GM12865 (cell line): ENCODE data around the gene TBX22.
"Not testable (repeated sequence)": the region's sequence is repeated elsewhere in the genome, so short reads cannot be mapped to it uniquely, and the experiment has no call there.

Source experiments
- DNase-seq: peaks from one replicate; pipeline ENCODE4 v3.0.0; 2010; ENCODE audit warnings: low read depth
- H3K4me3 ChIP-seq: 2 replicates; pipeline ENCODE4 v1.5.1; 2011; ENCODE audit warnings: mild to moderate bottlenecking, low read depth, low read length, control low read depth
- TF ChIP-seq, protein P1 (sequence below): IDR thresholded peaks from 2 replicates; pipeline ENCODE4 v1.5.1; 2011; ENCODE audit warnings: low read length, control low read depth, low read depth, inconsistent platforms; ENCODE audit not compliant: insufficient read depth; ENCODE audit errors: missing control alignments

Gene TBX22

DNA sequence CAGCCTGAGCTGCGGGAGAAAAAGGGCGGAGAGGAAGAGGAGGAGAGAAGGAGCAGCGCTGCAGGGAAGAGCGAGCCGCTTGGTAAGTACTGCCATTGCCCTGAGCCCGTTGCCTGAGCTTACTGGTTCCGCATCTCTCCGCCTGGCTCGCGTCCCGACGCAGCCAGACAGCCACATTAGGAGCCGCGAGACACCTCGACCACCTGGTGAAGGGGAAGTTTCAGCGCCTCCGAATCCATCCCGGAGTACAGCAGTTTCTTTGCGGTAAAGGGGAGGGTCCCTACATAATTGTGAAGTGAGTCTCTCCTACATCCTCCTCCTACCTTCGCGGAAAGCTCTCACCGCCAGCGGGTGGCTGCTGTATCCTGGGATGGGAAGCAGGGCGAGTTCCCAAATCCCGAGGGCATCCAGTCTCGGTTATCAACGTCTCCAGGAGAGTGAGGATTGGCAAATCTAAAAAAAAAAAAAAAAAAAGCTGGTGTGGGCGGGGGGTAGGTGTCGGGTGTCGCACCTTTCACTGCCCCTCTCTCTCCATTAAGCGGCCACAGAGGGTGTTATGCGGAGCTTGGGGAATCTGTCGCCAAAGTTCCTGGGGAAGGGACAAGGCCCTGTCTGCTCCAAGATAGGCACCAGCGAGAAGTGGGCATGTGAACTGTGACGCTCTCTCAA lies 7.9 kb downstream of the TBX22 start:
- no peak overlapping the region for H3K4me3 ChIP-seq
- TF ChIP-seq, protein P1, sequence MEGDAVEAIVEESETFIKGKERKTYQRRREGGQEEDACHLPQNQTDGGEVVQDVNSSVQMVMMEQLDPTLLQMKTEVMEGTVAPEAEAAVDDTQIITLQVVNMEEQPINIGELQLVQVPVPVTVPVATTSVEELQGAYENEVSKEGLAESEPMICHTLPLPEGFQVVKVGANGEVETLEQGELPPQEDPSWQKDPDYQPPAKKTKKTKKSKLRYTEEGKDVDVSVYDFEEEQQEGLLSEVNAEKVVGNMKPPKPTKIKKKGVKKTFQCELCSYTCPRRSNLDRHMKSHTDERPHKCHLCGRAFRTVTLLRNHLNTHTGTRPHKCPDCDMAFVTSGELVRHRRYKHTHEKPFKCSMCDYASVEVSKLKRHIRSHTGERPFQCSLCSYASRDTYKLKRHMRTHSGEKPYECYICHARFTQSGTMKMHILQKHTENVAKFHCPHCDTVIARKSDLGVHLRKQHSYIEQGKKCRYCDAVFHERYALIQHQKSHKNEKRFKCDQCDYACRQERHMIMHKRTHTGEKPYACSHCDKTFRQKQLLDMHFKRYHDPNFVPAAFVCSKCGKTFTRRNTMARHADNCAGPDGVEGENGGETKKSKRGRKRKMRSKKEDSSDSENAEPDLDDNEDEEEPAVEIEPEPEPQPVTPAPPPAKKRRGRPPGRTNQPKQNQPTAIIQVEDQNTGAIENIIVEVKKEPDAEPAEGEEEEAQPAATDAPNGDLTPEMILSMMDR = no peak
- no peak for DNase-seq

DNA sequence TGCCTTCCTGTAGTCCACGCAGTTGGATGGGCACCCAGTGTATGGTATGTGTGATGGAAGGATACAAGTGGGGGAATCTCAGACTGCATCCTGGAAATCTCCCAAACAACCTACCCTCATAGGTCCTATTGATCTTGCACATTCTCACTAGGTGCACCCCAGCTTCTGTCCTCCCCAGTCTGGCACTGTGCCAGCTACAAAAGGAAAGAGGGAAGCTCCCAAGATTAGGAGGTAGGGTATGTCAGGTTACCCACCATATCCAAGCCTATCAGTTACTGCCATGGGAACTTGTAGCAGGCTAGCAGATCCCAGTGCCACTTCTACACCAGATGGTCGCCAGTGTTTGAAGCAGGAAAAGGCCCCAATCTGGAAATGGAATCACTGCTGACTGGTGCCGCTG lies 11.6 kb downstream of the TBX22 start:
- TF ChIP-seq, protein P1 = no peak
- H3K4me3 ChIP-seq = no peak overlapping the region
- DNase-seq = no peak

DNA sequence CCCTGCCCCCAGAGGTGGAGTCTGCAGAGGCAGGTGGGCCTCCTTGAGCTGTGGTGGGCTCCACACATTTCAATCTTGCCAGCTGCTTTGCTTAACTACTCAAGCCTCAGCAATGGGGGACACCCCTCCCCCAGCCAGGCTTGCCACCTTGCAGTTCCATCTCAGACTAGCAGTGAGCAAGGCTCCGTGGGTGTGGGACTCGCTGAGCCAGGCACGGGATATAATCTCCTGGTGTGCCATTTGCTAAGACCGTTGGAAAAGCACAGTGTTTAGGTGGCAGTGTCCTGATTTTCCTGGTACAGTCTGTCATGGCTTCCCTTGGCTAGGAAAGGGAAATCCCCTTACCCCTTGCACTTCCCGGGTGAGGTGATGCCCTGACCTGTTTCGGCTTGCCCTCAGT lies 51.6 kb downstream of the TBX22 start:
- H3K4me3 ChIP-seq, DNase-seq: not testable (repeated sequence)

DNA sequence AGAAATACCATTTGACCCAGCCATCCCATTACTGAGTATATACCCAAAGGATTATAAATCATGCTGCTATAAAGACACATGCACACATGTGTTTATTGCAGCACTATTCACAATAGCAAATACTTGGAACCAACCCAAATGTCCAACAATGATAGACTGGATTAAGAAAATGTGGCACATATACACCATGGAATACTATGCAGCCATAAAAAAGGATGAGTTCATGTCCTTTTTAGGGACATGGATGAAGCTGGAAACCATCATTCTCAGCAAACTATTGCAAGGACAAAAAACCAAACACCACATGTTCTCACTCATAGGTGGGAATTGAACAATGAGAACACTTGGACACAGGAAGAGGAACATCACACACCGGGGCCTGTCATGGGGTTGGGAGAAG lies 61.1 kb downstream of the TBX22 start:
- not testable (repeated sequence) for DNase-seq, H3K4me3 ChIP-seq
